ENCODE measurements around the gene PARP12.
"Not testable (repeated sequence)": the region's sequence is repeated elsewhere in the genome, so short reads cannot be mapped to it uniquely, and the experiment has no call there.

Gene PARP12, protein sequence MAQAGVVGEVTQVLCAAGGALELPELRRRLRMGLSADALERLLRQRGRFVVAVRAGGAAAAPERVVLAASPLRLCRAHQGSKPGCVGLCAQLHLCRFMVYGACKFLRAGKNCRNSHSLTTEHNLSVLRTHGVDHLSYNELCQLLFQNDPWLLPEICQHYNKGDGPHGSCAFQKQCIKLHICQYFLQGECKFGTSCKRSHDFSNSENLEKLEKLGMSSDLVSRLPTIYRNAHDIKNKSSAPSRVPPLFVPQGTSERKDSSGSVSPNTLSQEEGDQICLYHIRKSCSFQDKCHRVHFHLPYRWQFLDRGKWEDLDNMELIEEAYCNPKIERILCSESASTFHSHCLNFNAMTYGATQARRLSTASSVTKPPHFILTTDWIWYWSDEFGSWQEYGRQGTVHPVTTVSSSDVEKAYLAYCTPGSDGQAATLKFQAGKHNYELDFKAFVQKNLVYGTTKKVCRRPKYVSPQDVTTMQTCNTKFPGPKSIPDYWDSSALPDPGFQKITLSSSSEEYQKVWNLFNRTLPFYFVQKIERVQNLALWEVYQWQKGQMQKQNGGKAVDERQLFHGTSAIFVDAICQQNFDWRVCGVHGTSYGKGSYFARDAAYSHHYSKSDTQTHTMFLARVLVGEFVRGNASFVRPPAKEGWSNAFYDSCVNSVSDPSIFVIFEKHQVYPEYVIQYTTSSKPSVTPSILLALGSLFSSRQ

DNA sequence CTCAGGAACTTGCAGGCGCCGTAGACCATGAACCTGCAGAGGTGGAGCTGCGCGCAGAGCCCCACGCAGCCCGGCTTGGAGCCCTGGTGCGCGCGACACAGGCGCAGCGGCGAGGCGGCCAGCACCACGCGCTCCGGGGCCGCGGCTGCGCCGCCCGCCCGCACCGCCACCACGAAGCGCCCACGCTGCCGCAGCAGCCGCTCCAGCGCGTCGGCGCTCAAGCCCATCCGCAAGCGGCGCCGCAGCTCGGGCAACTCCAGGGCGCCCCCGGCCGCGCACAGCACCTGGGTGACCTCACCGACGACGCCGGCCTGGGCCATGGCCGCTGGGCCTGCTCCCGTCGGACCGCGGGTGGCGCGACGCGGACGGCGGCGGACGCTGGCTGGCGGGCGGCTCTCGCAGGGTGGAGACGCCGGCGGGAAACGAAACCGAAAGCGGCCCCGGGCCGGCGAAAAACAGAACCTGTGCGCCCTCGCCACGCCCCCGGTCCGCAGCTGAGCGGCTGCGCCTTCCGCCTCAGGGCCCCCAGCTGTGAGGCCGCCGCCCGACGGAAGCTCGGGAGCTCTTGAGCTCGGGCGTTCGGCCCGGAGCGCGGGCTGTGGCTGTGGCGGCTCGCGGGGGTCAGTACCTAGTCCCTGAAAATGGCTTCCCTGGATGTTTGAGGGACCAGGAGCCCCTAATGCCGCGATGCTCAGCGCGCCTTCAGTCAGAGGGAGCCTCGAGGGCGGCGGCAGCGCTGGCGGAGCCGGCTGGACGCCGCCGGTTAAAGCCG is at the start of gene PARP12:
PARP12 (minus strand) TSS at position 424 of the 772 bp plus-strand sequence; CDS start at position 320, 104 bp downstream.
- DNase-seq (ENCODE audit: low spot score) = peak; percentile 92

DNA sequence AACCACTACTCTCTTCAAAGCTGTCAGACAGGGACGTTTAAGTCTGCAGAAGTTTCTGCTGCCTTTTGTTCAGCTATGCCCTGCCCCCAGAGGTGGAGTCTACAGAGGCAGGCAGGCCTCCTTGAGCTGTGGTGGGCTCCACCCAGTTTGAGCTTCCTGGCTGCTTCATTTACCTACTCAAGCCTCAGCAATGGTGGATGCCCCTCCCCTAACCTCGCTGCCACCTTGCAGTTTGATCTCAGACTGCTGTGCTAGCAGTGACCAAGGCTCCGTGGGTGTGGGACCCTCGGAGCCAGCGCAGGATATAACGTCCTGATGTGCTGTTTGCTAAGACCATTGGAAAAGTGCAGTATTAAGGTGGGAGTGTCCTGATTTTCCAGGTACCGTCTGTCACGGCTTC is 46.0 kb upstream of the PARP12 start:
- DNase-seq (ENCODE audit: low spot score) = not testable (repeated sequence)

DNA sequence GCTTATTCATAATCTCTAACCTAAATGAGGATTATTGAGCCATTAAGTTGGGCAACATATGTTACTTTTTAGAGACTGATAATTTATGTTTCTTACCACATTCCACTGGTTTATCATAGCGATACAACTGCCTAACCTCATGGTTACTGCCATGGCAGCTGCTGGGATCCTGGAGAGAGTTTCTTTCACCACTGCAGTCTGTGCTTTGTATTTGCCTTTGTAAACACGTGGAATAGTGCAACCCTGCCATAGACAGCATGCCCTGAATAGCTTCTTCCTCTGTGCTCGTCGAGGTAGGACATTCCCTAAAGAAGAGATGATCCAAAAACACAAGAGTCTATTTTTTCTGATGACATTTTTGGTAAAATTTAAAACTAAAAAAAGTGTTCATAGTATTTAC is 33.7 kb upstream of the PARP12 start:
- no peak for DNase-seq (ENCODE audit: low spot score)

DNA sequence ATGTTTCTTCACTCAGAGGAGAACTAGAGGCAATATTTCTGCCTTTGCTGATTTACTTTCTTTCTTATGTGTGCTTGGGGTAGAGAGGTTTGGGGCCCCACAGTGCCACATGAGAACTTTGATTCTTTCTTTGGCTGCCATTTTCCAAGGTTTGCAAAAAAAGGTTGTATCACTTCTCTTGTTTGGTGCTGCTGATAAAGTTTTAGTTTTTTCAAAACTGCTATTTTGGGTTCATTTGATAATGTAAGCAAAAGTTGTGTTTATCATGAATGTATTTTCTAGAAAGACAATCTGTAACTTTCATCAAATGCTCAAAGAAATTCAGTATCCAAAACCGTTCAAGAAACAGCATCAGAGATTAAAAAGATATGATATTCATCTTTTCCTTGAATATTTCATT is 30.6 kb upstream of the PARP12 start:
- DNase-seq (ENCODE audit: low spot score) = no peak

DNA sequence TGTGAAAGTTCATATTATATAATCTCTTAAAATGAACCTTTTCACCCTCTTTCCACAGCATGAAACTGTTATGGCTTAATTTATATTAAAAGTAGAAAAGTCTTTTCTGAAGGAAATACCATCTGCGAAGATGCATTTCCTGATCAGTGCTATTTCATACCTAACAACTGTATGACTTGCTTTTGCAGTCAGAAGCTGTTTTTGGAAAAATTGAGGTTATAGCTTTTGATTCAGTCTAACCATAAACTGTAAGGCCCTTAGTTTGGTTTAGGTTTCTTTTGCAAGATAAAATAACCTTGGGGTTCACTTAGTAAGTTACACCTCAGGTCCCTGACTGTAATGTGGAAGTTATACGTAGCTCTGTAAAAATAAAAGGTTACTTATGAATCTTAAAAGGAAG is 22.7 kb upstream of the PARP12 start:
- DNase-seq (ENCODE audit: low spot score) = no peak

DNA sequence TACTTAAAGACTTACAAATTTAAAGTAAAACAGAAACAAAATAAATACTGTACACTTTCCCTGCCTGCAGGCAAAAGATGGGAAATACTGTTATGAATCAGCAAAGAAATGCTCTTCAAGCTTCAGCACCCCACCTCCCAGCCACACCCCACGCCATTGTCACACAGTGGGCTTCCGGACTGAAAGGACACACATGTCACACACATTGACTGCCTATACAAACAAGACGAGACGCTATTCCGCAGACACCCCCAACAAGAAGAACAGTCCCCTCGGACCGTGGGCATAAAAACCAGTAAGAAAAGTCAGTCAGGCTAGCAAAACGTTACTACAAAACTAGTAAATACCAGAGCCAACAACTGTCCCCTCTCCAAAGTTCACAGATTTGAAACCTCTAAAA is 22.2 kb upstream of the PARP12 start:
- DNase-seq (ENCODE audit: low spot score) = no peak

DNA sequence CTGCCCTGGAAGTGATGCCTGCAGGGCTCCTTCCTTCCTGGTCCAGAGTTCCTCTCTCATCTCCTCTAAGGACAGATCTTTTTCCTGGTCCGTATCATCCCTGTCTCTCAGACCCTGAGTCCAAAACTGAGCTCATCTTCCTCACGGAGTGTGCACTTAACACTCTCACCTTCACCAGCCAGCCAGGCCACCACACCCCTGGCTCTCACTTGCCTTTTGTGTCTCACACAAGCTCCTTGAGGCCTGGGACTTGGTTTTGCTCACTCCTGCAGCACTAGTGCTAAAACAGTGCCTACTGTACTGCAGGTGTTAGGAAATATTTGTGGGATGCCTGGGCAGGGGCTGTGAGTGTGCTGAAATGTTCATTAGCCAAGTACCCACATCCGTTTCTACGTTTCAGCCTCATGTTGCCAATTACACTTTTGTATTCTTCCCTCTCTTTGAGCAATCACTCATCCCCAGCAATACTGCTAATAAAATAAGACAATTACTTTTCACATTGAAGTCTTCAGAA is 21.4 kb upstream of the PARP12 start:
- DNase-seq (ENCODE audit: low spot score) = no peak

DNA sequence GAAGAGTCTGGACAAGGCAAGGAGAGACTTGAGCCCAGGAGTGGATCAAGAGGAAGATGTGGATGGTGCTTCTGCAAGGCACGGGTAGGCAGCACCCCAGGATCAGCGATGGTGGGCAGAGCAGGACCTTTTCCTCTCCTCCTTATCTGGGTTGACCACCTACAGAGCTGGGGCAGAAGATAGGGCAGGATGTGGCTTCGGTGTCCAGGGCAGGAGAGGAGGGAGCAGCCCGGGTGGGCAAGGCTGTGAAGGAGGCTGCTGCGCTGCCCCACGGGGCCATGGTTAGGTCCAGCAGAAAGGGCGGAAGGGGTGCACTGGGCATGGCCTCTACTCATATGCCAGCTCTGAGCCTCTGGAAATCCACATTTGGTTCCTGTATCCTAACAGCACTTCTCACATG is 20.0 kb upstream of the PARP12 start:
- DNase-seq (ENCODE audit: low spot score) = no peak

DNA sequence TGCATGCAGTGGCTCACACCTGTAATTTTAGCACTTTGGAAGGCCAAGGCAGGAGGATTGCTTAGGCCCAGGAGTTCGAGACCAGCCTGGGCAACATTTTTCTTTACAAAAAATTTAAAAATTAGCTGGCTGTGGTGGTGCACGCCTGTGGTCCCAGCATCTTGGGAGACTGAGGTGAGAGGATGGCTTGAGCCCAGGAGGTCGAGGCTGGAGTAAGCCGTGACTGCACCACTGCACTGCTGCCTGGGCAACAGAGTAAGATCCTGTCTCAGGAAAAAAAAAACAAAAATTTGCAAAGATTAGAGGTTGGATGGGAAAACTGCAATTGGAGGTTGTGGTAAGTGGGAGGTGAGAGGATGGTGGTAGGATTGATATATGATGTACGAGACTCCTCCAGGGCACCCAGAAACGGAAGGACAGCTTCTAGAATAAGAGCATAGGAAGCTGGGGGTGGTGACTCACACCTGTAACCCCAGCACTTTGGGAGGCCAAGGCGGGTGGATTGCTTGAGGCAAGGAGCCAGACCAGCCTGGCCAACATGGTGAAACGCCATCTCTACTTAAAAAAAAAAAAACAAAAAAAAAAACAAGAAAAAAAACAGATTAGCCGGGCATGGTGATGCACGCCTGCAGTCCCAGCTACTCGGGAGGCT is 19.1 kb upstream of the PARP12 start:
- DNase-seq (ENCODE audit: low spot score) = no peak

DNA sequence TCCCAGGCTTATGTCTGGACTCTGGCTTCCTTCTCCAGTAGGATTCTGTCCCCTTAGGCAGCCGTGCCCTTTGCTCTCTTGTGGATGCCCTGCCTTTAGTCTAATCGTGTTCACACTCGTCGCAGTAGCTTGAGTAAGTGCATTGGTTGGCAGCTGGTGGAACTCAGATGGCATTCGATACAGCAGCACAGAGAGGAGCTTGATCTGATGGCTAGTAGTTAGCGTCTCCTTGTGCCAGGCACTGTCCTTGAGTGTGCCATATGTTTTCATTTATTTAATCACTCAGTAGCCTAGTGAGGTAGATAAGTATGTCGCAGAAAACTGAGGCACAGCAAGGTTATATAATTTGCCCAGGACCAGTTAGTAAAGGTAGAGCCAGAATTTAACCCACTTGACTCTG is 18.2 kb upstream of the PARP12 start:
- no peak for DNase-seq (ENCODE audit: low spot score)

DNA sequence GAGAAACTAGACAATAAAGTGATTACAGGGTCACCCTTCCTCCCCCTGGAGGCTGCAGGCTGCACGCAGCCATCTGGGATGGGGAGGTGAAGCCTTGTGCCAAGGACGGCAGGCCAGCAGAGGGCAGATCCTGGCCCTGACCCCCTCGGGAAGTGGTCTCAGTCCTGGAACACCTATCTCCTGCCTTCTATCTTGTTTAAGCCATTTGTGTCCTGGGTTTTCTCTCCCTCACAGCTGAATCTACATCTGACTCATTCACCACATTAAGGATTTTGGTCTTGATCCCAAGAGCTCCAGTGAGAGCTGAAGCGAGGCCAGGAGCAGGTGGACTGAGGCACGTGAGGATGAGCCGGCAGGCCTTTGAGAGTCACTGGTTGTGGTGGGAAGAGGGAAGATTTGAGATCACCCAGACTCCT is 16.4 kb upstream of the PARP12 start:
- DNase-seq (ENCODE audit: low spot score) = peak; percentile 49

DNA sequence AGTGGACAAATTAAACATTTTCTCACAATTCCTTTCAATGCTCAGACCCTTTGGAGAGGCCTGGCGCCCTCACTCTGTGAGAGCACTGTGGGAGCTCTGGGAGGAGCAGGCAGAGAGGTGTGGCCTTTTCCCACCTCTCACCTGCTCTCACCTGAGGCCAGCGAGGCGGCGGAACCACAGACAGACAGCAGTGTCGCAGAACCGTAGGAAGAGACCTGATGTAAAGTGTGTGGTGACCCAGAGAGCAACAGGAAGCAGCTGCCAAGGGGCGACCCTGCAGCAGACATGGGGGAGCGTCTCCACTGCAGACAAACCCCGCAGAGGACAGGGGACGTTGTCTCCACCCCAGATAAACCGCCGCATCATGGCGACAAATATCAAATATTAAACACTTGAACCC is 15.6 kb upstream of the PARP12 start:
- no peak for DNase-seq (ENCODE audit: low spot score)

DNA sequence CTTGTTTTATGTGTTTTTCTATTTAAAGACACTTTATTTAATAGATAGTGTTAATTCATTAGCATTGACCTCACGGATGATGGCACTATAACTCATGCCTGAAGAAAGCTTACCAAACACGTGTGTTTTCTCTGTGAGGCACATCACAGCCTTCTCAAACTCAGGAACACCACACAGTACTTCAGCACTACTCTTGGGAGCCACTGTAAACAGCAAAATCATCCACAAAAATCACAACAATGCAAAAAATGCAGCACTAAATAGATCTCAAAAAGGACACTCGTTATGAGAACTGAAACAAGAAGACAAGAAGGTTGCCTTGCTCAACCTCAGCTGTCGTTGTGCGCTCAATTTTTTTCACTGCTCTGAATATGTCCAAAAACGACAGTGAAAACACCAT is 12.0 kb upstream of the PARP12 start:
- DNase-seq (ENCODE audit: low spot score) = no peak

DNA sequence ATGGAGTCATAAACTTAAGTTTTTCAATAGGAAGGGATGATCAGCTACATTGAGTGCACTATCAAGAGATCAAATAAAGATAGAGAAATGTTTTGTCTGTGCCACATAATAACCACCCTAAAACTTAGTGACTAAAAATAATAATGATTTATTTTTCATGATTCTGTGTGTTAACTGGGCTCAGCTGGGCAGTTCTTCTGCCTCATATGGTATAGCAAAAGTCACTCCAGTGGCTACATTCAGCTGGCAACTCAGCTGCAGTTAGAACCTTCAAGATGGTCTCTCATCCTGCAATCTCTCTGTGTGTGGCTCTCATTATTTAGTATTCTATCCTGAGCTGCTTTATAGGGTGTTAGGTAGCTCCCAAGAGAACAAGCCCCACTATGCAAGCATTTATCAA is 7.8 kb upstream of the PARP12 start:
- no peak for DNase-seq (ENCODE audit: low spot score)

DNA sequence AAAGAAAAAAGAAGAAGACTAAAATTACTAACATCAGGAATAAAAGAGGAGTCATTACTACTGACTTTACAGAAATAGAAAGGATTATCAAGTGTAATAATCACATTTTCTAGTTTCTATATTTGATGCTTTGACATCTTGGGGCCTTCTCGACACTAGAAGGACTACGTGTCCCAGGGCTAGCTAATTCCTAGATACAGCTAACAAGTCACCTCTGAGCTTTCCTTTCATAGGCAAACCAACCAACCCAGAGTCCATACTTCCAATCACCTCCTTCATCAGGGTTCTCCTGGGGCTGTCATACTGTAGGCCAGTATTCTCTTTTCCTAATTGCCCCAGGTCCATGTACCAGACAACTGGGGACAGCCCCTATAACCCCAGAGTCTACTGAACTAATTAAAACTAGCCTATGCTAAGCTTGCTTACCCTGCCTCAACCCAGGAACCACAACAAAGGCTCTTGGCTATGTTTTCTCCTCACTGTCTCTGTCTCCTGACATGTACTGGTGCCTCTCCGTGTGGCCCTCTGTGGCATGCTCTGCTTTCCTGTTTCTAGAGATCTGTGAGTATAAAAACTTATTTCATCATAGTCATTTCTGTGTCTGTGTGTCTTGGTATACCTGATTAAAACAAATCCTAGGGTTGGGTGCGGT is 6.7 kb upstream of the PARP12 start:
- DNase-seq (ENCODE audit: low spot score) = no peak

DNA sequence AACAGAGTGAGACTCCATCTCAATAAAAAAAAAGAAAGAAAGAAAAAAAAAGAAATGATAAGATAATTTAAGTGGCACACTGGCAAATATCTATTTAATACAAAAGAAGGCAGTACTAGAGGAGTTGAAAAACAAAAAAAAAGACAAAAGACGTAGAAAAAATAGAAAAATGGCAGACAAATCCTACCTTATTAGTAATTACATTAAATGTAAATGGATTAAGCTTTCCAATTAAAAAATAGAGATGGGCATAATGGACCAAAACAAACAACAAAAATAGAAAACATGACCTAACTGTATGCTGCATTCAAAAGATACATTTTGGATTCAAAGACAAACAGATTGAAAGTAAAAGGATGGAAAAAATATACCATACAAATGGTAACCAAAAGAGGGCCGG is 5.3 kb upstream of the PARP12 start:
- DNase-seq (ENCODE audit: low spot score) = no peak

DNA sequence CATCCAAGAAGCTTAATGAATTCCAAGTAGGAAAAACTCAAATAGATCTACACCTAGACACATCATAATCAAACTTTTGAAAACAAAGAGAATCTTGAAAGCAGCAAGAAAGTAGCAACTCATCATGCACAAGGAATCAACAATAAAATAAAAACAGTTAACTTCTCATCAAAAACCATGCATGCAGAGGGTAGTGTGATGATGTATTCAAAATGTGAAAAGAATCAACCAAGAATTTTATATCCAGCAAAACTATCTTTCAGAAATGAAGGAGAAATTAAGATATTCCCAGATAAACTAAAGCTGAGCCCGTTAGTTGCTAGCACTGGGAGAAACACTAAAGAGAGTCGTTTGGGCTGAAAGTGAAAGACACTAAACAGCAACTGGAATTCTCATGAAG is 4.3 kb upstream of the PARP12 start:
- no peak for DNase-seq (ENCODE audit: low spot score)

DNA sequence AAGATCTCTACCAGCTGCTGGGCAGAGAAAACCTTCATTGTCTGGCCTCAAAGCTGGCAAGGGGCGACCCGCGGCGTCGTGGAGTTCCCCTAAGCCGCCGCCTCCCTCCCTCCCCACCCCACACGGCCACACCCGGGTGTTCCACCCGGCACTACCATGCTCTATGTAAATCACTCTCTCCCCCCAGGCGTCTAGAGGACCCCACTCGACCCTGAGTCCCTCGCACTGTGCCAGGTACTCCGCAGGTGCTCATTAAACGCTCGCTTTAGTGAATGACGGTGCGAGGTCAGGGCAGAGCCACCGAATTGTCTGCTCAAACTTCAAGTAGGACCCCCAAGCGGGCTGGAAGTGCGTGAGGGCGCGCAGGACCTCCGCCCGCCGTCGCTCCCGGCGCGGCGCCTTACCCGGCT is 628 bp downstream of the PARP12 start:
- DNase-seq (ENCODE audit: low spot score) = peak; percentile 38

DNA sequence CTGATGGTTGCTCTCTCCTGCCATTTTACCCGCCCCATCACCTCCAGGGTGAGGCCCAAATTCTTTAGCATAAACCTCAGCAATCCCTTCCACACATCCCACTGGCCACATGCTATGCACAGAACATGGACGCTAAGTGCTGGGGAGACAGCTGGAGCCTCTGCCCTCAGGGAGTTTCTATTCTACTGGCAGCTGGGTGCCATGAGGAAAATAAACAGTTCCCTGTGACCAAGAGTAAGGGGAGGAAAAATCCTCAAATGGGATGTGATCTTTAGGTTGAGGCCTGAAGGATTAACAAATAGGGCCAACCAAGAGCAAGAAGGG is 1.2 kb downstream of the PARP12 start:
- peak; percentile 17 for DNase-seq (ENCODE audit: low spot score)

DNA sequence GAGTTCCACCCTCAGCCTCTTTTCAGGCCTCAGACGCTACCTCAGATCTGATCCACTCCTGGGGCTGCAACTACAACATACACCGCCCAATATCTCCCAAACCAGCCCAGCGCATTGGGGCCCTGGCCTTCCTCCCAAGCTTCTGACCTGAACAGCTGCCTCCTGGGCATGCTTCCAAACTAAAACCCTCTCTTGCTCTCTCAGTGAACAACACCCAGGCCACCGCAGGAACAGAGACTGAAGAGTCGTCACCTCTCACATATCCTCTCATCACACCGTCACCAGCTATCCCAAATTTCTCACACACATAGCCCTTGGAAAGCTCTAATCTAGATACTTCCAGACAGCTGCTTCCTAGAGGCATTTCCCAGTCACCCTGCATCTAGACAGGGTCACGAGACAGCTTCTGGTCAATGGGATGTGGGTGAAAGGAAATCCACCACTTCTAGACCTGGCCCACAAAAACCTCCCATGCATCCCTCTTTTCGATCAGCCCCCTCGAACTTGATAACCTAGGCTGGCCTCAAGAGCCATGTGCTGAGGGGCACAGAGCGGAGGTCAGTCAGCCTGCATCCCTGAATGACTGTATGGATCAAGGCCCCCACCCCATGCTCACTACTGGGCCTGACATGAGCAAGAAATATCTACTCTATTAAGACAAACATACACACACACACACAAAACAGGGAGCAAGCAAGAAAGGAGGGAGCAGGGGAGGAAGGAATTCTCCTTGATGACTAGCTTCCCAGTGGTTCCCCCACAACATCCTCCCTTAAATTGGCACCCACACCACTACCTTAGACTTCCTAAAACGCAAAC is 1.8 kb downstream of the PARP12 start:
- peak; percentile 21 for DNase-seq (ENCODE audit: low spot score)

DNA sequence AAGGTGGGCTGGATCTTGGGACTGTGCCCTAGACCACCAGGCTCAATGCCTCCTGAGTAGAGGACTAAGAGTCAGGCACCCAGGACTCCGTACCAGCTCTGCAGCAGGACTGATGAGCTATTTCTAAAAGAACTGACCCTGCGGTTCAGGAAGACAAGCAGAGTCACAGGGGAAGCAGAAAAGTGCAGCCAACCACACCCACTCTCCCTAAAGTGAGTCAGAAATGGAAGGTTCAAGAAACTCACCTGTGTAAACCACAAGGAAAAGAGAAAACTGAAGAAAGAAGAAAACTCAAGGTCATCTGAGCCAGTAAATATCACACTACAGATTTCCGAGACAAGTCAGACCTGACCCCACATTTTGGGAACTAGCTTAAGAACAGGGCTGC is 2.5 kb downstream of the PARP12 start:
- DNase-seq (ENCODE audit: low spot score) = peak; percentile 52

Data from kidney tubule cell (primary cell).